Esophagus muscularis mucosa (tissue), 4 donors: ENCODE data around the gene POP5. TPM values are rescaled to one million over a fixed set of nuclear protein-coding genes. Genes with fewer than 3 reads are reported as not detected.

Experiments
- DNase-seq: peaks from one replicate; pipeline ENCODE4 v3.0.0-alpha.2; 2017; ENCODE audit errors: extremely low spot score
- H3K27ac ChIP-seq, 4 donors: fragments of 200-600 bp; sonication (generic); replicated peaks in 1 of 4; 1 replicate in 3 of 4; 2 replicates in 1 of 4; pipeline ENCODE4 v1.5.1; 2016 to 2019; ENCODE audit warnings: mild to moderate bottlenecking in 1 of 4
- H3K27me3 ChIP-seq, 4 donors: fragments of 200-600 bp; sonication (generic); one replicate each; pipeline versions ENCODE4 v1.5.1 to v1.6.0; 2016 to 2019
- H3K36me3 ChIP-seq, 4 donors: fragments of 200-600 bp; sonication (generic); one replicate each; pipeline ENCODE4 v1.5.1; 2016 to 2019
- H3K4me1 ChIP-seq, 4 donors: fragments of 200-600 bp; sonication (generic); one replicate each; pipeline ENCODE4 v1.5.1; 2016 to 2019
- H3K4me3 ChIP-seq, 4 donors: fragments of 200-600 bp; sonication (generic); 1 replicate in 2 of 4; 2 replicates in 2 of 4; pipeline ENCODE4 v1.5.1; 2016 to 2019; ENCODE audit warnings: mild to moderate bottlenecking in 4 of 4, moderate library complexity in 1 of 4
- H3K9me3 ChIP-seq, 4 donors: fragments of 200-600 bp; sonication (generic); 1 replicate in 3 of 4; 2 replicates in 1 of 4; pipeline ENCODE4 v1.5.1; 2016 to 2019
- CTCF ChIP-seq, 3 experiments: fragments of 200-600 bp in 2 of 3; fragments of 450-650 bp in 1 of 3; sonication (generic) in 2 of 3; IDR thresholded peaks; one replicate each; pipeline ENCODE4 v1.5.1; 2017 to 2019; ENCODE audit warnings: antibody characterized with exemption in 3 of 3, mild to moderate bottlenecking in 2 of 3, moderate library complexity in 1 of 3
- EP300 ChIP-seq: sonication (generic); formaldehyde crosslinking; IDR thresholded peaks from one replicate; pipeline ENCODE4 v1.6.1; 2017; ENCODE audit warnings: antibody characterized with exemption
- POLR2A ChIP-seq: fragments of 450-650 bp; IDR thresholded peaks from one replicate; pipeline ENCODE4 v1.6.1; 2017; ENCODE audit warnings: antibody characterized with exemption, moderate library complexity, mild to moderate bottlenecking, low read depth
- POLR2AphosphoS5 ChIP-seq, 2 donors: sonication (generic); formaldehyde crosslinking; IDR thresholded peaks; one replicate each; pipeline ENCODE4 v1.6.1; 2017; ENCODE audit warnings: antibody characterized with exemption in 2 of 2
- WGBS: methylation state at CpG from one replicate; pipeline ENCODE4 v1.1.5; 2018; 5-methylcytosine and 5-hydroxymethylcytosine counted together
- intact Hi-C: fragments of 100-400 bp; cut with DNase I; formaldehyde crosslinking; loops from one replicate; pipeline ENCODE4 v1.15.1; 2023
- total RNA-seq, 4 donors: library from RNA; depleted of rRNA; stranded (reverse); fragments of >200 nt; gene quantifications; one replicate each; pipeline versions ENCODE4 v1.1.0 to v1.2.1, GENCODE V29; 2016

Gene POP5
- total RNA-seq, 4 donors from 2014 or later, result 20.7 to 36.1 (median 23.1) TPM

DNA sequence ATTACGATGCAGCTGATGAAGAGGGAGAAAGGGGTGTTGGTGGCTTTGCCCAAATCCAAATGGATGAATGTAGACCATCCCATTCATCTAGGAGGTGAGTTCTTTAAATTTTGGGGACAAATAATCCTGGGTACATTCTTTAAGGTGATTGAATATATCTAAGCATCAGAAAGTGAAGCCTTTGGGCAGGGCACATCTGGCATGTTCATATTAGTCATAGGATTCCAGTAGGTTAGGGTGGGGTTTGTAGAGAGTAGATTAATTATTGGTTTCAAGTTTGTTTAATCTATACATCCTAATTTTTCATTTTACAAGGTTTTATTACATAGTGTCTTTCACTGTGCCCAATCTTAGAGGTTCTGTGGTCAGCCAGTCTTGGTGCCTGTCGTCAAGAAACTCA lies 23.6 kb downstream of the POP5 start:
- H3K36me3 ChIP-seq, result peaks cover 65 to 98% (median 87%) of the 10 kb centered on the region in 4 donors
- 98% methylated on average over 2 of the region's 2 CpGs for whole genome bisulfite sequencing
- intact Hi-C loops, result no loop called here

DNA sequence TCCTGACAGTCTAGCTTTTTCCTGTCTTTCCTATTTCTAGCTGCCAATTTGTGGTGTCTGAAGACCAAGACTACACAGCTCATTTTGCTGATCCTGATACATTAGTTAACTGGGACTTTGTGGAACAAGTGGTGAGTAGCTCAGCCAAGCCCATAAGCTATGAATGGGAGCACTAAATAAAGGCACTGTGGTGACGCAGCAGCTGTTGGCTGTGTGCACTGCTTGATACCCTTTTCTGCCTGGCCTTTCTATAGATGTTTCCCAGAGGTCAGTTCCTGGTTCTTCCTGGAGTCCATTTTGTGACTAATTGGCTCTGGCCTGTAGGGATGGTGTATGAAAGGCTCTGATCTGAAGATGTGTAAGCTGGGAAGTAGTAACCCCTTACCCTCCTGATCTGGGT lies 26.5 kb downstream of the POP5 start:
- no peaks in the 10 kb centered on the region for H3K27me3 ChIP-seq
- no peak overlapping the region for H3K4me3 ChIP-seq
- intact Hi-C loops, result no loop called here
- peaks cover 49 to 94% (median 67%) of the 10 kb centered on the region in 4 donors for H3K36me3 ChIP-seq
- H3K27ac ChIP-seq, result peak overlapping the region; percentile 28 to 60 (median 41)
- no CpG with 5 or more reads among the region's 1 CpG for WGBS
- no peaks in the 10 kb centered on the region for H3K9me3 ChIP-seq
- no peak for DNase-seq
- TF ChIP-seq CTCF (IDR thresholded peaks at IDR 0.05) (no peak), POLR2AphosphoS5 (IDR thresholded peaks at IDR 0.05) (no peak), POLR2A (no peak), EP300 (no peak)
- H3K4me1 ChIP-seq, result peaks cover 45 to 54% (median 47%) of the 10 kb centered on the region in 4 donors

More for the DNA sequence above, 23.6 kb downstream of the POP5 start:
- DNase-seq, result no peak
- Histone ChIP-seq H3K27me3 (no peaks in the 10 kb centered on the region), H3K27ac (no peak overlapping the region), H3K4me1 (peaks cover 23 to 44% (median 37%) of the 10 kb centered on the region in 4 donors), H3K9me3 (no peaks in the 10 kb centered on the region), H3K4me3 (no peak overlapping the region)
- TF ChIP-seq CTCF (IDR thresholded peaks at IDR 0.05) (no peak), POLR2AphosphoS5 (IDR thresholded peaks at IDR 0.05) (no peak), EP300 (no peak), POLR2A (no peak)

- no peaks in the 10 kb centered on the region for H3K27me3 ChIP-seq
- H3K27ac ChIP-seq, result peak overlapping the region in 2 of 4 donors; percentile 17 to 96
- TF ChIP-seq EP300 (no peak), POLR2A (no peak), POLR2AphosphoS5 (IDR thresholded peaks at IDR 0.05) (no peak), CTCF (IDR thresholded peaks at IDR 0.05) (no peak)
- no peaks in the 10 kb centered on the region for H3K9me3 ChIP-seq
- DNase-seq, result no peak
- WGBS, result 72% methylated on average over 3 of the region's 3 CpGs
- H3K4me3 ChIP-seq, result no peak overlapping the region
- intact Hi-C loops, result no loop called here
- peaks cover 87 to 97% (median 93%) of the 10 kb centered on the region in 4 donors for H3K4me1 ChIP-seq
- H3K36me3 ChIP-seq, result peaks cover 27 to 62% (median 39%) of the 10 kb centered on the region in 4 donors
Observed at GRCh38 chr12:120546050-120546386, 35.2 kb downstream of the POP5 start.

DNA sequence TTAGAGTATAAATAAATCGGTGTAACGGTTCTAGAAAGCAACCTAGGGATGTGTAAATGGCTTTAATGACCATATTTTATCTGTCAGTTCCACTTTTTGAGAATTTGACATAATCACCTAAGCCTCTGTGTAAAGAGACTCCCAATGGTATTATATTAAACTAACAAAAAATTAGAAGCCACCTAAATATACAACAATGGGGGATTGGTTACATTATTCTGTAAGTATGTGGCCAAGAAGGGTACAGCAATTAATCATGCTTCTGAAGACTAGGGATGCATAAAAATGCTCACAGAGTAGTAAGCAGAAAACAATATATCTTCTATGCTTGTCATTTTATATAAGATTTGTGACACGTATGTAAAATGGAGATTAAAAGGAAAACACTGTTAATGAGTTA lies 36.5 kb downstream of the POP5 start:
- intact Hi-C loops, result no loop called here
- WGBS, result 81% methylated on average over 3 of the region's 3 CpGs

More for the DNA sequence above, 36.5 kb downstream of the POP5 start:
- no peak for DNase-seq
- Histone ChIP-seq H3K9me3 (no peaks in the 10 kb centered on the region), H3K27ac (peak overlapping the region; percentile 36 to 96 (median 68)), H3K36me3 (peaks cover 27 to 50% (median 38%) of the 10 kb centered on the region in 4 donors), H3K4me3 (no peak overlapping the region), H3K4me1 (peaks cover 88 to 97% (median 93%) of the 10 kb centered on the region in 4 donors), H3K27me3 (no peaks in the 10 kb centered on the region)
- TF ChIP-seq EP300, result no peak
- TF ChIP-seq POLR2AphosphoS5 (IDR thresholded peaks at IDR 0.05), result no peak
- no peak for TF ChIP-seq CTCF (IDR thresholded peaks at IDR 0.05)
- TF ChIP-seq POLR2A, result no peak
